ENCODE measurements around the gene NOSTRIN.

The NOSTRIN gene

GRCh38 chr2:168910330-168910729 lies 107.9 kb downstream of the NOSTRIN start:
- peaks cover 5% of the 10 kb centered on the region for H3K4me1 Mint-ChIP-seq
- H3K27ac Mint-ChIP-seq: no peak overlapping the region
- no peak overlapping the region for H3K4me3 Mint-ChIP-seq
- H3K36me3 Mint-ChIP-seq: no peaks in the 10 kb centered on the region
- peaks cover 11% of the 10 kb centered on the region for H3K27me3 Mint-ChIP-seq
- no peaks in the 10 kb centered on the region for H3K9me3 Mint-ChIP-seq

DNA sequence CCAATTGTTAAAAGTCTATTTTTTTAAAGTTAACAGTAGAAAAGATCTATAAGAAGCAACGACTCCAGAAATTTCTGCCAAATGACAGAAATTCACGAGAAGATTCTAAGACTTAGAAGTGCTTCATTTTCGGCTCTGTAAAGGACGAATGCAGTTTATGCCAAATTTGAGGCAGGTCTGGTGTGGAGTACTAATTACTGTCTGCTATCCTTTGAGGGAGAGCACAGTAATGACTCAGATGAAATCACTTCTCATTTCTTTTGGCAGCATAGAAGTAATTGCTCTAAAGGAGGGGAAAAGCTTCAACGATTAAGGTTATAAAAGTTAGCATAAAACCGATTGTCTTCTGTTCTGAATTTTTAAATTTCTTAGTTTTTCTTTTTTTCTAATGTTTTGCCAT lies 110.0 kb downstream of the NOSTRIN start:
- no peak overlapping the region for H3K4me3 Mint-ChIP-seq
- peaks cover 8% of the 10 kb centered on the region for H3K27me3 Mint-ChIP-seq
- no peak overlapping the region for H3K27ac Mint-ChIP-seq

GRCh38 chr2:168912901-168913369 lies 110.5 kb downstream of the NOSTRIN start:
- Mint-ChIP-seq H3K4me3 (no peak overlapping the region), H3K27me3 (peaks cover 8% of the 10 kb centered on the region), H3K9me3 (no peaks in the 10 kb centered on the region), H3K4me1 (peaks cover 5% of the 10 kb centered on the region), H3K36me3 (no peaks in the 10 kb centered on the region), H3K27ac (no peak overlapping the region)

More for the DNA sequence above, 110.0 kb downstream of the NOSTRIN start:
- Mint-ChIP-seq H3K4me1 (peaks cover 5% of the 10 kb centered on the region), H3K9me3 (no peaks in the 10 kb centered on the region), H3K36me3 (no peaks in the 10 kb centered on the region)

DNA sequence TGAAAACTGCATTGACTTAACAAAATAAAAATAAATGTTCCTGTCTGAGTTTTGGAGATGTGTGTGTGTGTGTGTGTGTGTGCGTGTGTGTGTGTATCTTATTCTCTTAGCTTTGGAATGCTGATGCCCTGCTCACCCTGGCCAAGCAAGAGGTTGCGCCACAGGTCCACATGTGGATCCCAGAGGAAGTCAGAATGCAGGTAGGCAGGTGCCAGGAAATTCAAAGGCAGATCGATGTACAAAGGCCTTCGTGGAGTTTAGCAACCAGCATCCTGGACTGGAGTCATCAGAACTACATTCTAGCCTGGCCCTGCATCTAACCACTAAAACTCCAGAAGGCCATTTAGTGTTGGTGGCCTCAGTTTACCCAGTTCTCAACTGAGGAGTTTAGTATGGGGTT lies 111.1 kb downstream of the NOSTRIN start:
- Mint-ChIP-seq H3K27ac (no peak overlapping the region), H3K36me3 (no peaks in the 10 kb centered on the region), H3K4me3 (no peak overlapping the region), H3K9me3 (no peaks in the 10 kb centered on the region), H3K27me3 (peaks cover 8% of the 10 kb centered on the region), H3K4me1 (peaks cover 5% of the 10 kb centered on the region)

Data from activated naive CD4-positive, alpha-beta T cell treated with anti-CD3 and anti-CD28 coated beads, Interleukin-2, amount 50 U/mL, for 24 hours (primary cell).